Esophagus squamous epithelium (tissue), 4 donors: Measurements from ENCODE around the gene LIMCH1.

Experiments
- POLR2A ChIP-seq, 4 donors: fragments of 450-650 bp; IDR thresholded peaks; one replicate each; pipeline ENCODE4 v1.6.1; 2017; ENCODE audit warnings: antibody characterized with exemption in 4 of 4, mild to moderate bottlenecking in 4 of 4, moderate library complexity in 3 of 4
- TF ChIP-seq, protein P1 (sequence below), 6 experiments: fragments of 450-650 bp in 4 of 6; fragments of 200-600 bp in 2 of 6; sonication (generic) in 2 of 6; IDR thresholded peaks; one replicate each; pipeline ENCODE4 v1.5.1; 2016 to 2019; ENCODE audit warnings: antibody characterized with exemption in 6 of 6, mild to moderate bottlenecking in 4 of 6, moderate library complexity in 4 of 6

DNA sequence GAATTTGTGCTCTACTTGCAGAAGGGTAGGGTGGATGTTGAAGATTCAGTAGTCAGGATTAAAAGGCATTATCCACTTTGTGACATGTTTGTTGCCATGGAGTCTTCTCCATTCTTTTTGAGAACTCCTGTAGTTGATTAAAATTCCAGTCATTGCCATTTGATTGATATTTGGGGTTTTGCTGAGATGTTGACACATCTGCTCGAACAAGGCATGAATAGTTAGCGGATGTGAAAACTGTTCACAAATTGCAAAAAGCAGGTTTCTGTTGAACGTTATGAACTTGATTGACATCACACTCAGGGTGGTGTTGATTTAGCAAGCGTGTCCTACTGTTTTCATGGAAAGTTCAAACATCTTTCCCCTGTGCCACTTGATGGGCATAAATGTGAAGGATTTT is 16.9 kb downstream of the LIMCH1 start:
- TF ChIP-seq, protein P1, sequence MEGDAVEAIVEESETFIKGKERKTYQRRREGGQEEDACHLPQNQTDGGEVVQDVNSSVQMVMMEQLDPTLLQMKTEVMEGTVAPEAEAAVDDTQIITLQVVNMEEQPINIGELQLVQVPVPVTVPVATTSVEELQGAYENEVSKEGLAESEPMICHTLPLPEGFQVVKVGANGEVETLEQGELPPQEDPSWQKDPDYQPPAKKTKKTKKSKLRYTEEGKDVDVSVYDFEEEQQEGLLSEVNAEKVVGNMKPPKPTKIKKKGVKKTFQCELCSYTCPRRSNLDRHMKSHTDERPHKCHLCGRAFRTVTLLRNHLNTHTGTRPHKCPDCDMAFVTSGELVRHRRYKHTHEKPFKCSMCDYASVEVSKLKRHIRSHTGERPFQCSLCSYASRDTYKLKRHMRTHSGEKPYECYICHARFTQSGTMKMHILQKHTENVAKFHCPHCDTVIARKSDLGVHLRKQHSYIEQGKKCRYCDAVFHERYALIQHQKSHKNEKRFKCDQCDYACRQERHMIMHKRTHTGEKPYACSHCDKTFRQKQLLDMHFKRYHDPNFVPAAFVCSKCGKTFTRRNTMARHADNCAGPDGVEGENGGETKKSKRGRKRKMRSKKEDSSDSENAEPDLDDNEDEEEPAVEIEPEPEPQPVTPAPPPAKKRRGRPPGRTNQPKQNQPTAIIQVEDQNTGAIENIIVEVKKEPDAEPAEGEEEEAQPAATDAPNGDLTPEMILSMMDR (IDR thresholded peaks at IDR 0.05) = no peak
- TF ChIP-seq POLR2A (IDR thresholded peaks at IDR 0.05) = no peak
